T47D (cell line): ENCODE measurements around the gene KRTAP10-8.
"Not testable (repeated sequence)": the region's sequence is repeated elsewhere in the genome, so short reads cannot be mapped to it uniquely, and the experiment has no call there.

Experiments used
- DNase-seq, 2 experiments: peaks; one replicate each; pipeline versions ENCODE4 v3.0.0 to v3.0.0-alpha.2; 2011 to 2012; ENCODE audit warnings: low read depth in 1 of 2, low spot score in 1 of 2
- JUND ChIP-seq: IDR thresholded peaks from 2 replicates; pipeline ENCODE4 v1.6.1; 2012; ENCODE audit warnings: low read depth
- in situ Hi-C: cut with HindIII; loops from 2 replicates; pipeline ENCODE4 v1.10.0; 2016; ENCODE audit warnings: low sequenced_read_pairs, low pct_unique_long_range_greater_than_20kb

Gene KRTAP10-8

DNA sequence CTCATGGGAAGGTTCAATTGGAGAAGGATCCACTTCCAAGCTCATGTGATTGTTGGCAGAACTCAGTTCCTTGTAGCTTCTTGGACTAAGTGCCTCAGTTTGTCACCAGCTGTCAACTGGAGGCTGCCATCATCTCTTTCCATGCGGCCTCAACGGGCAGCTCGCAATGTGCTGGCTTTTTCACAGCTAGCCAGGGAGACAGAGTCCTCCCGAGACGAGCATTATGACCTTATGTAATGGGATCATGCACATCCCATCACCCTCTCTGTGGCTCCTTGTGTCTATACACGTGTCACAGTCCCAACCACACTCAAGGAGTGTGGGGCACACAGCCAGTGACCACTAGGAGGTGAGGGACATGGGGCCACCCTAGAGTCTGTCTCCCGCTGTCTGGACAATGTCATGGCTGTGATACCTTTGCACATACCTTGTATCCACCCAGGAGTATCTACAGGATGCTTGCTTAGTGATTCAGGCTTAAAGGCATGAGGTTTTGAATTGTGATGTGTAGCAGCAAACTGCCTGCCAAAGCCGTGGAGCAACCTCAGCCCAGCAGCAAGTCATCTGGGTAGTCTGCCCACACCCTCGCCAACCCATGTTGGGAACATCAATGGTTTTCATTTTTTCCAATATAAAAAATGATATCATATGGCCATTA is 15.7 kb upstream of the KRTAP10-8 start:
- in situ Hi-C loops: no loop called here
- no peak for TF ChIP-seq JUND
- no peak for DNase-seq

- no peak for DNase-seq
- in situ Hi-C loops: no loop called here
- no peak for TF ChIP-seq JUND
Observed at GRCh38 chr21:44598061-44598460, 13.8 kb upstream of the KRTAP10-8 start.

GRCh38 chr21:44599264-44600029 is 12.4 kb upstream of the KRTAP10-8 start:
- in situ Hi-C loops: no loop called here
- no peak for DNase-seq
- no peak for TF ChIP-seq JUND

DNA sequence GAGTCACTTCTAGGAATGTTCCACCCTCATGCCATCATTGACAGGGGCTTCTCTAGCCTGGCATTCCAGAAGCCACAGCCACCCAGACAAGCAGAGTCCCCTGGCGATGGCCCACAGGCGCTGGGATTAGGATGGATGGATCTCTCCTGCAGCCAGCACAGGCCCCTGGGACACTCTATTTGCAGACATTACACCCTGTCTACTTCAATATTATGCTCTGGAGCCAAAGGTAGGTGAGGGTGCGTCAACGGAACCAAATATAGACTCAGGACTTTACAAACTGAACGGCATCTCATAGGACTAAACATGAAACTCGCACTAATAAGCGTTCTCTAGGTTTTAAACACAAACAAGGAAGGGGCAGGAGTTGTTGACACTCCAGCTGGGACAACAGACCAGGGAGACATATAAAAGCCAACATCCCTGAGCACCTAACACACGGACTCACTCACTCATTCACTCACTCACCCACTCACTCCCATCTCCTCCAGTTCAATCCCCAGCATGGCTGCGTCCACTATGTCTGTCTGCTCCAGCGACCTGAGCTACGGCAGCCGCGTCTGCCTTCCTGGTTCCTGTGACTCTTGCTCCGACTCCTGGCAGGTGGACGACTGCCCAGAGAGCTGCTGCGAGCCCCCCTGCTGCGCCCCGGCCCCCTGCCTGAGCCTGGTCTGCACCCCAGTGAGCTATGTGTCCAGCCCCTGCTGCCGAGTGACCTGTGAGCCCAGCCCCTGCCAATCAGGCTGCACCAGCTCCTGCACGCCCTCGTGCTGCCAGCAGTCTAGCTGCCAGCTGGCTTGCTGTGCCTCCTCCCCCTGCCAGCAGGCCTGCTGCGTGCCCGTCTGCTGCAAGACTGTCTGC is 11.5 kb upstream of the KRTAP10-8 start, which contains the start of gene KRTAP10-7:
KRTAP10-7 (plus strand) TSS at position 480 of the 861 bp plus-strand sequence; CDS start at position 505, 25 bp downstream.
- in situ Hi-C loops, DNase-seq: not testable (repeated sequence)

- peak in 1 of 2 experiments; percentile 45 for DNase-seq
- in situ Hi-C loops: not testable (repeated sequence)
Observed at GRCh38 chr21:44601091-44601490, 10.8 kb upstream of the KRTAP10-8 start.

- TF ChIP-seq JUND: no peak
- in situ Hi-C loops: no loop called here
- DNase-seq: no peak
Observed at GRCh38 chr21:44601596-44602462, 10.1 kb upstream of the KRTAP10-8 start.

- DNase-seq: no peak
- in situ Hi-C loops: no loop called here
- no peak for TF ChIP-seq JUND
Observed at GRCh38 chr21:44602463-44602850, 9.4 kb upstream of the KRTAP10-8 start.

DNA sequence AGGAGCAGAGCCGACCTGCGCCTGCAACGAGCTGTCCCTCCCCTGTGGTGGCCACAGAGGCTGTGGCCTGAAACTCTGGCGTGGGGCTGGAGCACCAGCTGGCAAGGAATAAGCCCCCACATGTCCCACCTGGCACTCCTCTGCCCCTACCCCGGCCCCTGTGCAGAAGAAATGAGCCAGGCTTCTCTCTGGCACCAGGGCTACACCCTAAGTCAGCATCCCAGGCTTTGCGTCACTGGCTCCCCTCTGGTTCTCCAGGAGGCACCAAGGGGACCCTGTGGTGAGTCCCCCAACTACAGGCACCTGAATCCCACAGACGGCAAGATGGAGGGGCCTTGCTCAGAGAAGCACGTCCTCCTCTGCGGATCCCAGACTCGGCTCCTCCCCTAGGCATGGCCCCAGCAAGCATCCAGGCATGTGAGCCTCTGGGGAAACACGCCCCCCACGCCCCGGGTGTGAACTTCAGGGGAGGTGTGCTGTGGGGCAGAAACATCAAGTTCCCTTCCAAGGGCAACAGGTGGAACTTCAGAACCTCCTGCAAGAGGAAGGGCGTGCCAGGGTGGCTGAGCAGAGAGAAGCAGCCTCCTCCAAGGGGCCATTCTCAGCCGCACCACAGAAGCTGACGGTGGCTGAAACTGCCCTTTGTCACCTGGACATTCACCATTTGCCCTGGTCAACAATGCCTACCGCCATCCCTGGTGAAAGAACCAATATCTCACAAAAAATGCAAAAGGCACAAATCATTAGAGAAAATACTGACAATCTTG is 8.6 kb upstream of the KRTAP10-8 start:
- in situ Hi-C loops: no loop called here
- no peak for DNase-seq
- TF ChIP-seq JUND: no peak

DNA sequence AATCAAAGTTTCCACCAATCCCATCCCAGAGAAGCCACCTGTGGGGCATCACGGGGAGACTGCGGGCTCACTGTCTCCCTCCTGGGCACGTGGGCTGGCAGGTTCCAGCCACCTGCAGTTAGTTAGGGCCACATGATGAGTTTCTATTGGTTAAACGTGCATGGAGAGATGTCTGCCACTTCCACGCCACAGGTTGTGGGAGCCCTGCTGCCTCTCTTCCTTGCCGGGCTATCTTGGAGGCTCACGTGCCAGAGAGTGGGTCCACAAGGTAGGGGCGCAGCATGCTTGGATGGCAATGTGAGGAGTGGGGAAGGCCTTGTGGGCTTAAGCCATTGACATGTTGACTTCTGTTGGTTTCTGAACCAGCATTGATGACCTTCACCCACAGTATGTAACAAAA is 8.0 kb upstream of the KRTAP10-8 start:
- in situ Hi-C loops: no loop called here
- no peak for TF ChIP-seq JUND
- no peak for DNase-seq

GRCh38 chr21:44606495-44606894 is 5.4 kb upstream of the KRTAP10-8 start:
- no peak for DNase-seq
- TF ChIP-seq JUND: no peak
- in situ Hi-C loops: no loop called here

GRCh38 chr21:44609193-44609592 is 2.7 kb upstream of the KRTAP10-8 start:
- in situ Hi-C loops: no loop called here
- no peak for DNase-seq
- TF ChIP-seq JUND: no peak

DNA sequence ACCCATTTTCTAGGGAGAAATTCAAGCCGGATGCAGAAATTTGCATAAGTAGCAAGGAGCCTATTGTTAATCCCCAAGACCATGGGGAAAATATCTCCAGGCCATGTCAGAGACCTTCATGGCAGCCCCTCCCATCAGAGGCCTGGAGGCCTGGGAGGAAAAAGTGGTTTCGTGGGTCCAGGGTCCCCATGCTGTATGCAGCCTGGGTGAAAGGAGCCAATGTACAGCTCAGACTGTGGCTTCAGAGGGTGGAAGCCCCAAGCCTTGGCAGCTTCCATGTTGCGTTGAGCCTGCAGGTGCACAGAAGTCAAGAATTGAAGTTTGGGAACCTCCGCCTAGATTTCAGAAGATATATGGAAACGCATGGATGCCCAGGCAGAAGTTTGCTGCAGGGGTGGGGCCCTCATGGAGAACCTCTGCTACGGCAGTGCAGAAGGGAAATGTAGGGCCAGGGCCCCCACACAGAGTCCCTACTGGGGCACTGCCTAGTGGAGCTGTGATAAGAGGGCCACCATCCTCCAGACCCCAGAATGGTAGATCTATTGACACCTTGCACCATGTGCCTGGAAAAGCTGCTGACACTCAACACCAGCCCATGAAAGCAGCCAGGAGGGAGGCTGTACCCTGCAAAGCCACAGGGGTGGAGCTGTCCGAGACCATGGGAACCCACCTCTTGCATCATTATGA is 1.6 kb upstream of the KRTAP10-8 start:
- in situ Hi-C loops, DNase-seq: not testable (repeated sequence)
